Kidney epithelial cell (primary cell): ENCODE measurements around the gene DENND1C. TPM values are rescaled to one million over a fixed set of nuclear protein-coding genes. Genes with fewer than 3 reads are reported as not detected.

Experiments used
- DNase-seq: peaks from one replicate; pipeline ENCODE4 v3.0.0-alpha.2; 2010; ENCODE audit warnings: low read depth
- H3K27me3 ChIP-seq: 2 replicates; pipeline ENCODE4 v1.6.0; 2011; ENCODE audit warnings: low read length; ENCODE audit not compliant: control insufficient read depth, insufficient read depth
- H3K36me3 ChIP-seq: 2 replicates; pipeline ENCODE4 v1.5.1; 2011; ENCODE audit warnings: low read length; ENCODE audit not compliant: control insufficient read depth, insufficient read depth
- H3K4me3 ChIP-seq: 2 replicates; pipeline ENCODE4 v1.5.1; 2011; ENCODE audit warnings: low read depth, mild to moderate bottlenecking, control low read depth, low read length
- CTCF ChIP-seq: IDR thresholded peaks from 2 replicates; pipeline ENCODE4 v1.5.1; 2011; ENCODE audit warnings: mild to moderate bottlenecking, moderate library complexity, low read length, control low read depth, inconsistent platforms; ENCODE audit not compliant: insufficient read depth, poor library complexity, severe bottlenecking
- total RNA-seq: library from RNA; depleted of rRNA; stranded (reverse); fragments of >200 nt; gene quantifications from 2 replicates; pipeline ENCODE4 v1.2.3, GENCODE V29; 2015

Gene DENND1C
- total RNA-seq, 1 donor from 2014 or later, result 4.6 TPM

- no peak for TF ChIP-seq CTCF
- no peak for DNase-seq
- Histone ChIP-seq H3K27me3 (peaks cover 3% of the 10 kb centered on the region), H3K4me3 (no peak overlapping the region), H3K36me3 (no peaks in the 10 kb centered on the region)
These were observed 11.4 kb downstream of the DENND1C start for GRCh38 chr19:6470173-6470572.

- no peak for DNase-seq
- no peaks in the 10 kb centered on the region for H3K36me3 ChIP-seq
- no peak for TF ChIP-seq CTCF
- no peak overlapping the region for H3K4me3 ChIP-seq
- H3K27me3 ChIP-seq, result no peaks in the 10 kb centered on the region
These were observed 14.2 kb downstream of the DENND1C start for GRCh38 chr19:6467384-6467783.

- DNase-seq, result no peak
- H3K36me3 ChIP-seq, result no peaks in the 10 kb centered on the region
- no peak overlapping the region for H3K4me3 ChIP-seq
- no peak for TF ChIP-seq CTCF
- no peaks in the 10 kb centered on the region for H3K27me3 ChIP-seq
These were observed 14.9 kb downstream of the DENND1C start for GRCh38 chr19:6466526-6467248.

GRCh38 chr19:6465663-6466062 is 15.9 kb downstream of the DENND1C start:
- Histone ChIP-seq H3K36me3 (no peaks in the 10 kb centered on the region), H3K4me3 (no peak overlapping the region), H3K27me3 (no peaks in the 10 kb centered on the region)
- no peak for DNase-seq
- TF ChIP-seq CTCF, result no peak

- no peaks in the 10 kb centered on the region for H3K36me3 ChIP-seq
- H3K27me3 ChIP-seq, result no peaks in the 10 kb centered on the region
- peak overlapping the region; percentile 58 for H3K4me3 ChIP-seq
- no peak for TF ChIP-seq CTCF
- no peak for DNase-seq
These were observed 16.6 kb downstream of the DENND1C start for GRCh38 chr19:6465006-6465405.
